ENCODE results near the gene FABP6.
"Not testable (repeated sequence)": the region's sequence is repeated elsewhere in the genome, so short reads cannot be mapped to it uniquely, and the experiment has no call there.

The FABP6 gene

GRCh38 chr5:160187091-160187490, 42.2 kb upstream of the FABP6 start:
- TF ChIP-seq CTCF (IDR thresholded peaks at IDR 0.05; ENCODE audit: low read length, missing control alignments), result no peak
- no peak overlapping the region for H3K4me3 ChIP-seq (replicated peaks; ENCODE audit: low read depth, low read length)
- no peak for DNase-seq (ENCODE audit: low read depth)

GRCh38 chr5:160188141-160189015, 40.9 kb upstream of the FABP6 start:
- no peak for TF ChIP-seq CTCF (IDR thresholded peaks at IDR 0.05; ENCODE audit: low read length, missing control alignments)
- peak overlapping the region; percentile 45 for H3K4me3 ChIP-seq (replicated peaks; ENCODE audit: low read depth, low read length)
- peak; percentile 73 for DNase-seq (ENCODE audit: low read depth)

- TF ChIP-seq CTCF (IDR thresholded peaks at IDR 0.05; ENCODE audit: low read length, missing control alignments), result no peak
- no peak overlapping the region for H3K4me3 ChIP-seq (replicated peaks; ENCODE audit: low read depth, low read length)
- no peak for DNase-seq (ENCODE audit: low read depth)
These were observed 36.9 kb upstream of the FABP6 start for GRCh38 chr5:160192424-160192823.

- DNase-seq (ENCODE audit: low read depth); H3K4me3 ChIP-seq (replicated peaks; ENCODE audit: low read depth, low read length): not testable (repeated sequence)
These were observed 36.2 kb upstream of the FABP6 start for GRCh38 chr5:160193076-160193475.

GRCh38 chr5:160193790-160194189, 35.5 kb upstream of the FABP6 start:
- H3K4me3 ChIP-seq (replicated peaks; ENCODE audit: low read depth, low read length); DNase-seq (ENCODE audit: low read depth): not testable (repeated sequence)

- H3K4me3 ChIP-seq (replicated peaks; ENCODE audit: low read depth, low read length), result no peak overlapping the region
- peak; percentile 87 for DNase-seq (ENCODE audit: low read depth)
- TF ChIP-seq CTCF (IDR thresholded peaks at IDR 0.05; ENCODE audit: low read length, missing control alignments), result no peak
These were observed 31.8 kb upstream of the FABP6 start for GRCh38 chr5:160197341-160198144.

- no peak for DNase-seq (ENCODE audit: low read depth)
- no peak for TF ChIP-seq CTCF (IDR thresholded peaks at IDR 0.05; ENCODE audit: low read length, missing control alignments)
- no peak overlapping the region for H3K4me3 ChIP-seq (replicated peaks; ENCODE audit: low read depth, low read length)
These were observed 31.2 kb upstream of the FABP6 start for GRCh38 chr5:160198146-160198545.

All from fibroblast of pulmonary artery (primary cell).